SK-N-MC (cell line): ENCODE measurements around the gene C1QL3.

Source experiments
- DNase-seq: peaks from one replicate; pipeline ENCODE4 v3.0.0-alpha.2; 2011; ENCODE audit warnings: low read depth, low spot score
- H3K27ac ChIP-seq: fragments of 200-600 bp; sonication (generic); 2 replicates; pipeline ENCODE4 v1.5.1; 2016; ENCODE audit warnings: mixed run types
- H3K36me3 ChIP-seq: fragments of 200-600 bp; sonication (generic); 2 replicates; pipeline ENCODE4 v1.6.1; 2017; ENCODE audit warnings: antibody characterized with exemption, low read length, mixed read lengths; ENCODE audit not compliant: insufficient read depth
- H3K4me3 ChIP-seq: fragments of 200-600 bp; sonication (generic); 2 replicates; pipeline ENCODE4 v1.5.1; 2016
- H3K9ac ChIP-seq: fragments of 200-600 bp; sonication (generic); 2 replicates; pipeline ENCODE4 v1.8.0; 2017; ENCODE audit warnings: mixed run types, mixed read lengths; ENCODE audit not compliant: insufficient read length
- H3K9me3 ChIP-seq: fragments of 200-600 bp; sonication (generic); 2 replicates; pipeline ENCODE4 v1.6.1; 2017; ENCODE audit warnings: low read depth, mild to moderate bottlenecking, antibody characterized with exemption, low read length, moderate library complexity, mixed read lengths
- EZH2 ChIP-seq: fragments of 200-600 bp; sonication (generic); IDR thresholded peaks from one replicate; pipeline ENCODE4 v1.6.1; 2017; ENCODE audit warnings: antibody characterized with exemption
- FOXP2 ChIP-seq: optimal IDR thresholded peaks from 2 replicates; pipeline ENCODE3; 2011; ENCODE audit warnings: mild to moderate bottlenecking, moderate library complexity; ENCODE audit not compliant: insufficient read depth; ENCODE audit errors: extremely low read length, control extremely low read depth
- POLR2AphosphoS5 ChIP-seq: IDR thresholded peaks from 2 replicates; pipeline ENCODE4 v1.6.1; 2012; ENCODE audit warnings: mild to moderate bottlenecking, low read depth, low read length, borderline replicate concordance

Gene C1QL3

DNA sequence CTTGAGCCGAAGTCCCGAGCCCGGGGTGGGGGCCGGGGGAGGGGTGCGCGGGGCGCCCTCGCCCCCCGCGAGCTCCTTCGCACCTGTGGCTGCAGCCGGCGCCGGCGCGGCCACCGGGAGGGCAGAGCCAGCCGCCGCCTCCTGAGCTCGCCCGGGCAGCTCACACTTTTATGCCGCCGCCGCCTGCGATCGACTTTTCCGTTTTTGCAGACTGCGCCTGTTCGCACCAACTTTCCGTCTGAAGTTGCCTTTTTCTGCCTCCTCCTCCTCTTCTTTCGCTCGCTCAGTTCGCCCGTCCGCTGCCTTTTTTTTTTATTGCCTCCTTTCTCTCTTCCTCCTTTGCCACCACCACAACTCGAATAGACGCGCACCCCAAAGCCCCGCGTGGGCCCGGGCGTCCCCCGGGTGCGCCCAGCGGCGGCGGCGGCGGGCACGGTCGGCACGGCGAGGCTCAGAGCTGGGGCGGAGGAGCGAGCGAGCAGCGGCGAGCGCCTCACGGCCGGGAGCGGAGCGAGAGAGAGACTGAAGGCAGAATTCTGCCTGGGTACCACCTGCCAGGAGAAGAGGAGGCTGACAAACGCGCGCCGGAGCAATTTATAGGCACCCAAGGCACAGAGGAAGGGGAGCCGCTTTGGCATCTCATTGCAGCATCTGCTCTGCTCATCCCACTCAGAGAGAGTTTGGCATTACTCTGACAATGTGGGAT, at the start of gene C1QL3:
C1QL3 (minus strand) TSS at position 569 of the 706 bp plus-strand sequence. CDS start 814 bp downstream, outside the sequence.
- Histone ChIP-seq H3K27ac (no peak within 1 kb of the TSS), H3K9ac (no peak within 1 kb of the TSS), H3K9me3 (no peaks in the 10 kb centered on the region), H3K36me3 (no peaks in the 10 kb centered on the region), H3K4me3 (peak within 1 kb of the TSS; percentile 49)
- no peak for DNase-seq
- no peak for TF ChIP-seq EZH2
- no peak for TF ChIP-seq FOXP2
- no peak for TF ChIP-seq POLR2AphosphoS5

DNA sequence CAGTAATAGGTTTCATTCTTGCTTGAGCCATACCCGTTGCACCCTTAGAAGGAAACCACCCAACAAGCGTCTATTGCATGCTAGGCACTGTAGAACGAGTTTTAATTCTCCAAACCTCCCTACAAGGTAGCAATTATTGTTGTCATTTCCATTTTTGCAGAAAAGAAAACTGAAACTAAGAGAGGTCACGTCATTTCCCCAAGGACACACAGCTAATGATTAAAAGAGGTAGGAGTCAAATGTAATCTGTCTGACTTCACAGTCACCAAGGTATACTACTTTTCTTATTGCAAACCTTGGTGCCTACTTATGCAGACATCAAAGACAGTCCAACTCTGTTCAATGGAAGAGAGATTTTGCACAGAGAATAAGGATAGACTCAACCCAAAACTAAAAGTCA, 49.1 kb upstream of the C1QL3 start:
- no peak for TF ChIP-seq FOXP2
- TF ChIP-seq EZH2: no peak
- no peak for TF ChIP-seq POLR2AphosphoS5
- no peak overlapping the region for H3K9ac ChIP-seq
- H3K9me3 ChIP-seq: no peaks in the 10 kb centered on the region
- no peak overlapping the region for H3K4me3 ChIP-seq
- no peaks in the 10 kb centered on the region for H3K36me3 ChIP-seq
- no peak overlapping the region for H3K27ac ChIP-seq
- no peak for DNase-seq

DNA sequence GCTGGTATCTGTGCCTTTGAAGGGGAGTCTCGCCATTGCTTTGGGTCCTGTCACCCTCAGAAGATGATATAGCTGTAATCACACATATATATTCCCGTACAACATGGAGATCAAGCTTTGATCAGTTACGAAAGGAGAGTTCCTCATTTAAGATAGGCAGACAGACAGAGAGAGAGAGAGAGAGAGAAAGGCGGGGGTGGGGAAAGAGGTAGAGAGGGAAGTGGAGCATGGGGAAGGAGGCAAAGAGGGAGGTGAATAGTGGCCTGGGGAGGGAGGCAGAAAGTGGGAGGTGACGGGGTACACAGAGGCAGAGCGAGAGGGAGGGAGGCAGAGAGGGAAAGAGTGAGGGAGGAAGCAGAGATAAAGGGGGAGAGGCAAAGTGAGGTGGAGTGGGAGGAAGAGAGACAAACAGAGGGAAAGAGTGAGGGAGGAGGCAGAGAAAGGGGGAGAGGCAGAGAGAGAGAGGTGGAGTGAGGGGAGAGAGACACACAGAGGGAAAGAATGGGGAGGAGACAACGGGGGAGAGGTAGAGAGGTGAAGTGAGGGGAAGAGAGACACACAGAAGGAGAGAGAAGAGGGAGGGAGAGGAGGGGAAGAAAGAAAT, 44.6 kb upstream of the C1QL3 start:
- Histone ChIP-seq H3K27ac (no peak overlapping the region), H3K36me3 (no peaks in the 10 kb centered on the region), H3K9ac (no peak overlapping the region), H3K4me3 (no peak overlapping the region), H3K9me3 (no peaks in the 10 kb centered on the region)
- TF ChIP-seq EZH2 (no peak), POLR2AphosphoS5 (no peak), FOXP2 (no peak)
- no peak for DNase-seq

DNA sequence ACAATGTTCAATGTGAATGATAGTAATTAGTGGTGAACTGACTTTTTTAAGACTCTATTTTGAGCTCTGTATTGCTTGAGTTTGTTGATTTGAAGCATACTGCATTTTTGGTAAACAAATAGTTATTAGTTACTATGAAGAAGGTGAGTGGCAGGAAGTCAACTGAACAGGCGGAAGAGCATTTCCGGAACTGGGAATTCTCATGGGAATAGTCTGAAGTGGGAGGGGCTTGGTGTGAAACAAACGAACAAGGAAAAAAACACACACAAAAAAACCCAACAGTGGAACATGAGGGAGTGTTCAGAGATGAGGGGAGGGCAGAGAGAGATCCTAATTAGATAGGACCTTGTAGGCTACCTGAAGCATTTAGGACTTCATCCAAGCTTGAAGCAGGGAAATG, 43.9 kb upstream of the C1QL3 start:
- Histone ChIP-seq H3K4me3 (no peak overlapping the region), H3K27ac (no peak overlapping the region), H3K9ac (no peak overlapping the region), H3K9me3 (no peaks in the 10 kb centered on the region), H3K36me3 (no peaks in the 10 kb centered on the region)
- TF ChIP-seq POLR2AphosphoS5: no peak
- no peak for TF ChIP-seq EZH2
- DNase-seq: no peak

DNA sequence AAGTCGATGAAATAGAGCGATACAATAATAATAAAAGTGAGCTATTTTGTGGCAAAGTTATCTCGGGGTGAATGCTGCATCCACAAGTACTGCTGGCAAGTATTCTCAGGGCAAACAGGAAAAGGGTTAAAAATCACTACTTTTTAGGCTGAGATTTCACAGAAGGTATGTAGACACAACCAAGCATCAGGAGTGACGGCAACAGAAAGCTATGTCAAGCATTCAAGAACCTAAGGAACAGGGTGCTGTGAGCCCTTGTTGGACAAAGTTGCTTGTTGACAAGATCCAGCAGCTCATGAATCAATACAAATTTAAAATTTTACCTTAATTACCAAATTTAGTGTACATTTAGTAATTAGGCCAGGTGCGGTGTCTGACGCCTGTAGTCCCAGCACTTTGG, 41.2 kb upstream of the C1QL3 start:
- TF ChIP-seq POLR2AphosphoS5 (no peak), EZH2 (no peak), FOXP2 (no peak)
- H3K4me3 ChIP-seq: no peak overlapping the region
- H3K27ac ChIP-seq: no peak overlapping the region
- DNase-seq: no peak
- no peaks in the 10 kb centered on the region for H3K9me3 ChIP-seq
- H3K9ac ChIP-seq: no peak overlapping the region
- H3K36me3 ChIP-seq: no peaks in the 10 kb centered on the region

DNA sequence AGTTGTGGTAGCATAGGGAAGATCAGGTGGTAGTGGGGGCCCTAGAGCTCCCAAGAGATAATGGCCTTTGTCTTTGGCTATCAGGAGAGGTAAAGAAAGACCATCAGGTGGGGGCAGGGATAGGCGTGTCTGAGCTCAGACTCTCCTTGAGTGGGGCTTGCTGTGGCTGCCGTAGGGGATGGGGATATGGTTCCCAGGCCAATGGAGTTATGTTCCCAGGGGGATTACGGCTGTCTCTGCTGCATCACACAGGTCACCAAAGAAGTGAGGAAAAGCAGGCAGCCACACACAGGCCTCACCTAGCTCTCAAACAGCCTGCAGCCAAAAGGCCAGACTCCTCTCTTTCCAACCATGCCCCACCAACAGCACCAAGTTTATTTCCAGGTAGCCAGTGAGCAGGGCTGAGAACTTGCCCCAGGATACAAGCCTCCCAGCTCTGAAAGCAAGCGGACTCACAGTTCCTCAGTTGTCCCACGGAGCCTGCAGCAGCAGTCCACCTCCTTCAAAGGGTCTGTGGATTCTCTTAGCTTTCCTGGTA, 37.6 kb upstream of the C1QL3 start:
- H3K9me3 ChIP-seq: no peaks in the 10 kb centered on the region
- no peak for DNase-seq
- H3K9ac ChIP-seq: no peak overlapping the region
- TF ChIP-seq FOXP2 (no peak), POLR2AphosphoS5 (no peak), EZH2 (no peak)
- no peak overlapping the region for H3K27ac ChIP-seq
- no peak overlapping the region for H3K4me3 ChIP-seq
- no peaks in the 10 kb centered on the region for H3K36me3 ChIP-seq

DNA sequence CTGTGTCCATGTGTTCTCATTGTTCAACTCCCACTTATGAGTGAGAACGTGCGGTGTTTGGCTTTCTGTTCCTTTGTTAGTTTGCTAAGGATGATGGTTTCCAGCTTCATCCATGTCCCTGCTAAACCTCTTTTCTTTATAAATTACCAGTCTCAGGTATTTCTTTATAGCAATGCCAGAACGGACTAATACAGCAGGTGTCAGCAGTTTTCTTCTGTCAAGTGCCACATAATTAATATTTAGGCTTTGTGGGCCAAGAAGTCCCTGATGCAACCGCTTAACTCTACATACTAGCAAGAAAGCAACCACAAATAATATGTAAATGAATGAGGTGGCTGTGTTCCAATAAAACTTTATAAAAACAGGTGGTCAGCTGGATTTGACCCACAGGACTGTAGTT, 26.3 kb upstream of the C1QL3 start:
- DNase-seq: no peak
- Histone ChIP-seq H3K36me3 (no peaks in the 10 kb centered on the region), H3K9ac (no peak overlapping the region), H3K4me3 (no peak overlapping the region), H3K9me3 (no peaks in the 10 kb centered on the region), H3K27ac (no peak overlapping the region)
- no peak for TF ChIP-seq POLR2AphosphoS5
- TF ChIP-seq EZH2: no peak
- TF ChIP-seq FOXP2: no peak

DNA sequence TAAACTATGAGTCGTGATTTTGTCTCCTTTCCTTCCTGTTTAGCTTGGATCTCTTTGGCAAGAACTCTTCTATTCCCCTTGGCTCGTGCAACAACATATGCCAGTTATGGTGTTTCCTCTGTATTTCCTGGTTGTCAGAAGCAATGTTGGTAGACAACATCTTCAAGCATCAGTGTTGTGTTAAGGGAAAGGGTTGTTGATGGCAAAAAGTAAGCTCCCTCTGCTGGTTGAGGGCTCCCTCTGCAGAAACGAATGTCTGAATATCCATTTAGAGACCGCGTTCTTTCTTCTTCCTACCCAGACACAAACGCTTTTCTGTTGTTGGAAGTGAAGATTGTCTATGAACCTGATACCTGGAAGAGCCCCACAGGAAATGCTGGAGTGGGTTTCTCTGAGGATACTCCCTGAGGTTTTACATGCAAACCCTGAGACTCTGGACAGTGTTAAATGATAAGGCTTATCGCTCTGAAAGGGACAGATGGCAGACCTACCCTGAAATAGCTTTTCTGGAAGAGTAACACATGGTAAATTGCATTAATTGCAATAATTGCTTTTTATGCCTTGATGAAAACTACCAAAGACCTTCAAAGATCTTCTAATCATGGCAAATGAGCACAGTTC, 23.5 kb upstream of the C1QL3 start:
- H3K9ac ChIP-seq: no peak overlapping the region
- H3K9me3 ChIP-seq: no peaks in the 10 kb centered on the region
- DNase-seq: peak; percentile 2
- no peak for TF ChIP-seq POLR2AphosphoS5
- no peak for TF ChIP-seq FOXP2
- no peak for TF ChIP-seq EZH2
- no peak overlapping the region for H3K27ac ChIP-seq
- no peak overlapping the region for H3K4me3 ChIP-seq
- H3K36me3 ChIP-seq: no peaks in the 10 kb centered on the region
